GM19025 (cell line): ENCODE data around the gene ABCC8.
A peak's percentile ranks its signal among the peaks of the same experiment; 100 is the strongest.

ENCODE experiments used
- ATAC-seq: cut with Tn5 transposase; IDR thresholded peaks from one replicate; pipeline ENCODE4 v1.9.1; 2021; ENCODE audit warnings: mild to moderate bottlenecking, low read depth, moderate library complexity; ENCODE audit not compliant: unreplicated experiment

ABCC8 gene

GRCh38 chr11:17389957-17390649, 86.5 kb downstream of the ABCC8 start:
- ATAC-seq = no peak

GRCh38 chr11:17389211-17389956, 87.3 kb downstream of the ABCC8 start:
- ATAC-seq = peak; percentile 58

GRCh38 chr11:17388609-17389210, 87.9 kb downstream of the ABCC8 start, which contains the start of gene KCNJ11:
Gene KCNJ11, minus strand, starts transcription at chr11:17388659. Its CDS starts 568 bp downstream, at chr11:17388091.
- ATAC-seq = peak; percentile 40

GRCh38 chr11:17387811-17388210, 88.8 kb downstream of the ABCC8 start:
- ATAC-seq = no peak

- no peak for ATAC-seq
These were observed 89.4 kb downstream of the ABCC8 start for GRCh38 chr11:17387254-17387653.

GRCh38 chr11:17386331-17387084, 90.1 kb downstream of the ABCC8 start:
- ATAC-seq = peak; percentile 57

GRCh38 chr11:17385926-17386325, 90.7 kb downstream of the ABCC8 start:
- ATAC-seq = no peak

- no peak for ATAC-seq
These were observed 91.2 kb downstream of the ABCC8 start for GRCh38 chr11:17385492-17385891.

GRCh38 chr11:17384002-17384511, 92.6 kb downstream of the ABCC8 start:
- no peak for ATAC-seq

- ATAC-seq = no peak
These were observed 93.2 kb downstream of the ABCC8 start for GRCh38 chr11:17383461-17383860.

GRCh38 chr11:17382046-17382728, 94.5 kb downstream of the ABCC8 start:
- ATAC-seq = no peak

GRCh38 chr11:17381156-17381555, 95.5 kb downstream of the ABCC8 start:
- ATAC-seq = no peak

GRCh38 chr11:17379383-17380180, 97.1 kb downstream of the ABCC8 start:
- no peak for ATAC-seq

- no peak for ATAC-seq
These were observed 98.0 kb downstream of the ABCC8 start for GRCh38 chr11:17378655-17379054.

- no peak for ATAC-seq
These were observed 100.2 kb downstream of the ABCC8 start for GRCh38 chr11:17376493-17376892.

- no peak for ATAC-seq
These were observed 101.1 kb downstream of the ABCC8 start for GRCh38 chr11:17375547-17375946.

GRCh38 chr11:17371614-17372013, 105.0 kb downstream of the ABCC8 start:
- no peak for ATAC-seq

- no peak for ATAC-seq
These were observed 106.9 kb downstream of the ABCC8 start for GRCh38 chr11:17369684-17370243.

GRCh38 chr11:17369094-17369493, 107.6 kb downstream of the ABCC8 start:
- ATAC-seq = no peak
